ENCODE measurements around the gene ACTN4.

Gene ACTN4

DNA sequence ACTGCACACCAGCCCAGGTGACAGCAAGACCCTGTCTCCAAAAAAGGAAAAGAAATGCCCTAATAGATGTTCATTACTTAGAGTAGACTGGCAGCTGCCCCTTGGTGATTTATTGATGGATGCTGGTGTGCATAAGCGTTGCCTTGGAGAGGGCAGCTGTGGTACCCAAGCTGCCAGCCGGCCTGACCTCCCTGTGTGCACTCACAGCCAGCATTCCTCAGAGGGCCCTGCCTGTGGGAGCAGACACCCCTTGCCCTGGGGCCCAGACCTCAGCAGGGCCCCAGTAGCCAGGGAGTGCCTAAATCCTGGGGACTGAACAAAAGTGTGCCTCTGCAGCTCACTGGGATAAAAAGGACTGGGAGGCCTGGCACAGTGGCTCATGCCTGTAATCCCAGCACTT, 7.8 kb upstream of the ACTN4 start:
- H3K4me2 ChIP-seq (ENCODE audit: low read length), result no peak overlapping the region
- no peak overlapping the region for H2BK5ac ChIP-seq (ENCODE audit: low read length)
- H3K4me3 ChIP-seq (ENCODE audit: low read length), result no peak overlapping the region
- no peak overlapping the region for H3K4ac ChIP-seq (ENCODE audit: low read depth, low read length)
- no peaks in the 10 kb centered on the region for H3K27me3 ChIP-seq (ENCODE audit: insufficient read depth, low read length, poor library complexity)
- H4K8ac ChIP-seq (ENCODE audit: low read depth, low read length), result no peak overlapping the region
- H3K56ac ChIP-seq (ENCODE audit: low read length), result no peak overlapping the region
- no peaks in the 10 kb centered on the region for H3K4me1 ChIP-seq (ENCODE audit: control insufficient read depth, low read depth, low read length)
- no peak overlapping the region for H4K5ac ChIP-seq (ENCODE audit: low read length)
- no peaks in the 10 kb centered on the region for H3K79me2 ChIP-seq (ENCODE audit: control insufficient read depth, insufficient read depth, low read length)
- H2AK5ac ChIP-seq (ENCODE audit: low read length), result no peak overlapping the region
- DNase-seq, result no peak
- no peak overlapping the region for H2BK15ac ChIP-seq (replicated peaks; ENCODE audit: low read depth)
- no peak overlapping the region for H3K18ac ChIP-seq (ENCODE audit: low read length)
- H3K79me1 ChIP-seq (ENCODE audit: low read length), result peaks cover 2% of the 10 kb centered on the region
- no peak overlapping the region for H3K9ac ChIP-seq (ENCODE audit: low read length)
- WGBS (ENCODE audit: extremely low coverage, insufficient coverage, low lambda C conversion rate), result no CpG with 5 or more reads among the region's 2 CpGs
- H3K36me3 ChIP-seq (ENCODE audit: control insufficient read depth, insufficient read depth, low read length), result peaks cover 6% of the 10 kb centered on the region
- H3K23ac ChIP-seq (ENCODE audit: low read length), result no peak overlapping the region
- no peak overlapping the region for H3K27ac ChIP-seq (ENCODE audit: low read depth, low read length)
- no peak overlapping the region for H2BK120ac ChIP-seq (ENCODE audit: low read depth, low read length)

DNA sequence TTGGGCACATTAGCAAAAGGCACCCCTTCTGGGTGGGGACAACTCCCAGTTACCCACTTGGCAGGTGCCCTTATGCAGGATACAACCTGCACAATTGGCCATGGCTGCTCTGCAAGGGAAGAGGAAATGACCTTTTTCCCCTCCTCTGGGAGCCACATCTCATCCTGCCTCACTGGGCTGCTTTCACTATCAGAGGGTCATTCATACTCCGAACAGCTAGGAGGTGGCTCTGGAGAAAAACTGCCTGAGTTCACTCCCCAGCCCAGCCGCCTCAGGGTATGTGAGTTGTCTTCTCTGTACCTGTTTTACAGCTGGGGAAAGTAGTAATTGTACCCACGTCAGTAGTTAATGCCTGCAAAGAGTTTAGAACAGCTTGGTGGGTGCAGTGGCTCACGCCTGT, 7.1 kb upstream of the ACTN4 start:
- no peak overlapping the region for H3K4me3 ChIP-seq (ENCODE audit: low read length)
- H3K23ac ChIP-seq (ENCODE audit: low read length), result no peak overlapping the region
- H2BK120ac ChIP-seq (ENCODE audit: low read depth, low read length), result no peak overlapping the region
- H3K27ac ChIP-seq (ENCODE audit: low read depth, low read length), result no peak overlapping the region
- H3K18ac ChIP-seq (ENCODE audit: low read length), result no peak overlapping the region
- H2AK5ac ChIP-seq (ENCODE audit: low read length), result no peak overlapping the region
- no peak overlapping the region for H2BK15ac ChIP-seq (replicated peaks; ENCODE audit: low read depth)
- no peak overlapping the region for H3K4me2 ChIP-seq (ENCODE audit: low read length)
- H4K8ac ChIP-seq (ENCODE audit: low read depth, low read length), result no peak overlapping the region
- H3K9ac ChIP-seq (ENCODE audit: low read length), result no peak overlapping the region
- no peak overlapping the region for H3K56ac ChIP-seq (ENCODE audit: low read length)
- no peak overlapping the region for H3K4ac ChIP-seq (ENCODE audit: low read depth, low read length)
- no peaks in the 10 kb centered on the region for H3K4me1 ChIP-seq (ENCODE audit: control insufficient read depth, low read depth, low read length)
- no peaks in the 10 kb centered on the region for H3K79me1 ChIP-seq (ENCODE audit: low read length)
- H3K36me3 ChIP-seq (ENCODE audit: control insufficient read depth, insufficient read depth, low read length), result peaks cover 6% of the 10 kb centered on the region
- H2BK5ac ChIP-seq (ENCODE audit: low read length), result no peak overlapping the region
- DNase-seq, result no peak
- H4K5ac ChIP-seq (ENCODE audit: low read length), result no peak overlapping the region
- H3K27me3 ChIP-seq (ENCODE audit: insufficient read depth, low read length, poor library complexity), result no peaks in the 10 kb centered on the region
- no peaks in the 10 kb centered on the region for H3K79me2 ChIP-seq (ENCODE audit: control insufficient read depth, insufficient read depth, low read length)
- WGBS (ENCODE audit: extremely low coverage, insufficient coverage, low lambda C conversion rate), result no CpG with 5 or more reads among the region's 4 CpGs

DNA sequence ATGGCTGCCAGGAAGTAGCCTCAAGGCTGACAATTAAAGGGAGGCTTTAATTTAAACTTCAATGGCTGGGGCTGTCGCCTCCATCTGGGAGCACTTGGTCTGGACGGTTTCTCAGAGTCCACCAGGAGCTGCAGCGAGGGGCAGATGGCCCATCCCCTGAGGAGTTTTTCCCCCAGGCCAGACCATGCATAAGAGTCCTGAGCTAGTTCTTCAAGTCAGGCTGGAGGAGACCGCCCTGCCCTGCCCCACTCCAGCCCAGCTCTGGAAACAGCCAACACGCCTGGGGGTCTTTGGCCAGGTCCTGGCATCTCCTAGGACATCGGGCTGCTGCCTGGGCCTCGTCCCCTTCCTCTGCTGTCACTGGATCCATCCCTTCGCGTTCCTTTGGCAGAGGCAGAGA, 5.3 kb upstream of the ACTN4 start:
- Histone ChIP-seq H3K23ac (ENCODE audit: low read length) (no peak overlapping the region), H3K4me3 (ENCODE audit: low read length) (no peak overlapping the region), H3K4ac (ENCODE audit: low read depth, low read length) (no peak overlapping the region), H2BK120ac (ENCODE audit: low read depth, low read length) (no peak overlapping the region), H3K56ac (ENCODE audit: low read length) (no peak overlapping the region), H3K18ac (ENCODE audit: low read length) (no peak overlapping the region), H3K27ac (ENCODE audit: low read depth, low read length) (no peak overlapping the region), H3K27me3 (ENCODE audit: insufficient read depth, low read length, poor library complexity) (no peaks in the 10 kb centered on the region), H3K36me3 (ENCODE audit: control insufficient read depth, insufficient read depth, low read length) (no peaks in the 10 kb centered on the region), H4K5ac (ENCODE audit: low read length) (no peak overlapping the region), H2BK15ac (replicated peaks; ENCODE audit: low read depth) (no peak overlapping the region), H3K4me2 (ENCODE audit: low read length) (no peak overlapping the region), H3K79me1 (ENCODE audit: low read length) (no peaks in the 10 kb centered on the region), H3K9ac (ENCODE audit: low read length) (no peak overlapping the region), H2BK5ac (ENCODE audit: low read length) (no peak overlapping the region), H4K8ac (ENCODE audit: low read depth, low read length) (no peak overlapping the region), H3K4me1 (ENCODE audit: control insufficient read depth, low read depth, low read length) (no peaks in the 10 kb centered on the region), H2AK5ac (ENCODE audit: low read length) (no peak overlapping the region), H3K79me2 (ENCODE audit: control insufficient read depth, insufficient read depth, low read length) (no peaks in the 10 kb centered on the region)
- DNase-seq, result no peak
- WGBS (ENCODE audit: extremely low coverage, insufficient coverage, low lambda C conversion rate), result no CpG with 5 or more reads among the region's 9 CpGs

DNA sequence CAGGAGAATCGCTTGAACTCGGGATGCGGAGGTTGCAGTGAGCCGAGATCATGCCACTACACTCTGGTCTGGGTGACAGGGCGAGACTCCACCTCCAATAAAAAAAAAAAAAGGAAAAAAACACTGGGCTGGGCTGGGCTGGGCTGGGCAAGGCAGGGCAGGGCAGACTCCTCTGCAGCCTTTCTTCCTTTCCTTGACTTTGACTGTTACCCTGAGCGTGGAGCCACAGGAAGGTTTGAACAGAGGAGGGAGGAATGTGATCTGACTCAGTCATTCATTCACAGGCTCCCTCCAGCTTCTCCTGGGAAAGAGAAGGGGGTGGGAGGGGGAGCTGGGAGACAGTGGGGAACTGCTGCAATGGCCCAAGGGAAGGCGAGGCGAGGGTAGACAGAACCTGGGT, 2.7 kb upstream of the ACTN4 start:
- Histone ChIP-seq H3K9ac (ENCODE audit: low read length) (no peak overlapping the region), H4K8ac (ENCODE audit: low read depth, low read length) (no peak overlapping the region), H4K5ac (ENCODE audit: low read length) (no peak overlapping the region), H3K36me3 (ENCODE audit: control insufficient read depth, insufficient read depth, low read length) (no peaks in the 10 kb centered on the region), H2BK120ac (ENCODE audit: low read depth, low read length) (peak overlapping the region; percentile 39), H2BK15ac (replicated peaks; ENCODE audit: low read depth) (no peak overlapping the region), H3K4me2 (ENCODE audit: low read length) (no peak overlapping the region), H3K79me2 (ENCODE audit: control insufficient read depth, insufficient read depth, low read length) (peaks cover 22% of the 10 kb centered on the region), H3K79me1 (ENCODE audit: low read length) (no peaks in the 10 kb centered on the region), H3K56ac (ENCODE audit: low read length) (no peak overlapping the region), H3K4me3 (ENCODE audit: low read length) (no peak overlapping the region), H2BK5ac (ENCODE audit: low read length) (no peak overlapping the region), H3K4me1 (ENCODE audit: control insufficient read depth, low read depth, low read length) (no peaks in the 10 kb centered on the region), H3K27ac (ENCODE audit: low read depth, low read length) (no peak overlapping the region), H2AK5ac (ENCODE audit: low read length) (no peak overlapping the region), H3K18ac (ENCODE audit: low read length) (peak overlapping the region; percentile 44), H3K23ac (ENCODE audit: low read length) (no peak overlapping the region), H3K4ac (ENCODE audit: low read depth, low read length) (no peak overlapping the region), H3K27me3 (ENCODE audit: insufficient read depth, low read length, poor library complexity) (no peaks in the 10 kb centered on the region)
- no CpG with 5 or more reads among the region's 8 CpGs for WGBS (ENCODE audit: extremely low coverage, insufficient coverage, low lambda C conversion rate)
- peak; percentile 76 for DNase-seq

DNA sequence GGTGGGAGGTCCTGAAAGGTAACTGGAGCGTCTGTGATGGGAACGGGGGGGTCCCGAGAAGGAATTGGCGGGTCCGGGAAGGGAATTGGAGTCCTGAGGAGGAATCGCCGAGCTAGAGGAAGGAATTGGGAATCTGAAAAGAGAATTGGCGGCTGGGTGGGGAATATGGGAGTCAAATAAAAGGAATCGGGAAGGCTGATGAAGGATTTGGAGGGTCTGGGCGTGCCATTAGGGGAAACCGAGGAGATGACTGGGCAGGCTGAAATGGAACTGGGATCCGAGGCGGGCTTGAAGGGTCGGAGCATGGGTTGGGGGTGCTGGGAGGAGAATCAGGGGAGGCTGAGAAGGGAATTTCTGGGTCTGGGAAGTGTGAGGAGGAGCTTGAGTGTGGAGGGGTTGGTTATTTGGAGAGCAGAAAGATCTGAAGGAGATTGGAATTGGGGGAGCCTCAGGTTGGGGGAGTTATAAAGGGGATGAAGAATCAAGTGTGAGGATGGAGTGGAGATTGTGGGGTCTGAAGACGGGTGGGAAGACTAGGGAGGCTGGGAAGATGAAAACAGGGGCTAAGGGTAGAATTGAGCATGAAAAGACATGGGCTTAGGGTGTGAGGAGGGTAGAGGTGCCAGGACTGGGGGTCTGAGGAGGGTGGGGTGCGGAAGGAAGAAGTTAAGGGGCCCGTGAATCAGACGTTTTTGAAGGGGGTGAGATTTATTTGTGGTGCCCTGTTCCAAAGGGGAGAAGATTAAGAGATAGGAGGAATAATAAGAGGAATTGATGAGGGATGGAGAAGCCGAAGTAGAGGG, 718 bp downstream of the ACTN4 start:
- peak overlapping the region; percentile 100 for H3K56ac ChIP-seq (ENCODE audit: low read length)
- no peaks in the 10 kb centered on the region for H3K79me1 ChIP-seq (ENCODE audit: low read length)
- peaks cover 11% of the 10 kb centered on the region for H3K4me1 ChIP-seq (ENCODE audit: control insufficient read depth, low read depth, low read length)
- H3K23ac ChIP-seq (ENCODE audit: low read length), result no peak overlapping the region
- peak overlapping the region; percentile 99 for H3K9ac ChIP-seq (ENCODE audit: low read length)
- peak overlapping the region; percentile 83 for H3K27ac ChIP-seq (ENCODE audit: low read depth, low read length)
- peak overlapping the region; percentile 75 for H3K18ac ChIP-seq (ENCODE audit: low read length)
- DNase-seq, result no peak
- H2BK120ac ChIP-seq (ENCODE audit: low read depth, low read length), result no peak overlapping the region
- no peaks in the 10 kb centered on the region for H3K36me3 ChIP-seq (ENCODE audit: control insufficient read depth, insufficient read depth, low read length)
- peak overlapping the region; percentile 67 for H2BK5ac ChIP-seq (ENCODE audit: low read length)
- peak overlapping the region; percentile 3 for H4K8ac ChIP-seq (ENCODE audit: low read depth, low read length)
- H3K4me3 ChIP-seq (ENCODE audit: low read length), result peak overlapping the region; percentile 99
- no peak overlapping the region for H4K5ac ChIP-seq (ENCODE audit: low read length)
- no peak overlapping the region for H2BK15ac ChIP-seq (replicated peaks; ENCODE audit: low read depth)
- WGBS (ENCODE audit: extremely low coverage, insufficient coverage, low lambda C conversion rate), result 100% methylated on average over 1 of the region's 19 CpGs
- H3K4ac ChIP-seq (ENCODE audit: low read depth, low read length), result peak overlapping the region; percentile 74
- H3K27me3 ChIP-seq (ENCODE audit: insufficient read depth, low read length, poor library complexity), result no peaks in the 10 kb centered on the region
- H3K79me2 ChIP-seq (ENCODE audit: control insufficient read depth, insufficient read depth, low read length), result peaks cover 55% of the 10 kb centered on the region
- H3K4me2 ChIP-seq (ENCODE audit: low read length), result peak overlapping the region; percentile 97
- H2AK5ac ChIP-seq (ENCODE audit: low read length), result peak overlapping the region; percentile 69
